ENCODE data around the gene SBF2.
"Not testable (repeated sequence)": the region's sequence is repeated elsewhere in the genome, so short reads cannot be mapped to it uniquely, and the experiment has no call there.

Gene SBF2

GRCh38 chr11:10298342-10298741, 4.3 kb upstream of the SBF2 start:
- no peak for FAIRE-seq

DNA sequence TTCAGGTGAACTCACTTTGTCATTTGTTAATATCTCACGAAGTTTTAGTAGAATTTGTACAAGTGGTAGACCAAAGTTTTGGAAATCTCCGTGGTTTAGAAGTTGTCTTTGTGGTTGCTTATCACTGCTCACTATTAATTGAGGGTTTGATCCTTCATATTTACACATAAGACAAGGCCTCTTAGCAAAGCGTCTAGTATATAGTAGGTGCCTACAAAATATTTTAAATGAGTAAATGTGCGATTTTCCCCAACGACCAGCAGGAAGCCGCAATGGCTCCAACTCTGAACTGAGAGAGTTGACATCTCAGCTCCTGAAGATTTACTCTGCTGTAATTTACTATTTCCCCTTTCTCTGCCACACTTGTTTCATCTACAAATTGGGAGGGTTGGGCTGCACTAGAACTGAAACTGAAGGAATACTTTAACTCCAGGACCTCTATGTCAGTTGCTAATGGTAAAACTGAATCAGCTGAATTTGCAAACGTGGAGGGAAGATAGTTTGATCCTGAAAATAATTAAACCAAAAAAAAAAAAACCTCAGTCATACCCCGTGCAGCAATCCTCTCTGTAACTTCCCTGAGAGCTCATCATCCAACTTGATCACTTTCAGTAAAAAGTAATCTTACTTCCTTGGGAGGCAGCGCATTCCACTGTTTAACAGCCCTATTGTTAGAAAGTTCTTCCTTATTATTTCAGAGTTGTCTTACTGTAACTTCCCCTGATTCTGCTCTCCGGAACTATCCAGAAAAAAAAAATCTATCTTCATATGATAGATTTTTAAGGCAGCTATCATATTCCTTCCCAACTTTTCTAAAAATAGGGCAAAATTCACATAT, 1.3 kb upstream of the SBF2 start:
- FAIRE-seq: no peak

DNA sequence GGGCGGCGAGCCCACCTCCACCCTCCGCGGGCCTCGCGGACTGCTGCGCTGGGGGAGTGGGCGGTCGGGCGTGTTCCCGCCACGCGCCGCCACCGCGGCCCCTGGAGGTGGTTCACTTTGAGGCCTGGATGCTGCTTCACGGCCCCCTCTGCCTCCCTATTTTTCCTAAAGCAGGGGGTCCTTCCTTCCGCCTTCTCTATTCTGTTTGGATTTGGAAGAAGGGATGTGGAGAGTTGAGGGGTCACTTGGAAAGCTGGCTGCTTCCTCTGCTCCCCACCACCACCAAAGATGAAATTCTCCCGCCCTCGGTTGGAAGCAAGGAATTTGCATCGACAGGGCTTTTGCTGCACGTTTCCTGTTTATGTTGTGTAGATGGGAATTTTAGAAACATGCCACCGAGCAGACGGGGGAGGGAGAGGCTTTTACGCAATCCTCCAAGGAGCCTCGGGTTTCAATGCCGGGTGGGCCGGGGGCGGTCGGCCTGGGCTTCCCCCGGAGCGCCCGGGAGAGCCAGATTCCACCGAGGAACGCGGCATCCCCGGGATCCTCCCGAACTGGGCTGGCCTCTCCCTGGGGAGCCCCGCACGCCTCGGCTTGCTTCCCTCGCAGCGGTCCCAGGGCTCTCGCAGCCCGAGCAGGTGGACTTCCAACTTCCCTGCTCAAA, 403 bp upstream of the SBF2 start:
- FAIRE-seq: no peak

DNA sequence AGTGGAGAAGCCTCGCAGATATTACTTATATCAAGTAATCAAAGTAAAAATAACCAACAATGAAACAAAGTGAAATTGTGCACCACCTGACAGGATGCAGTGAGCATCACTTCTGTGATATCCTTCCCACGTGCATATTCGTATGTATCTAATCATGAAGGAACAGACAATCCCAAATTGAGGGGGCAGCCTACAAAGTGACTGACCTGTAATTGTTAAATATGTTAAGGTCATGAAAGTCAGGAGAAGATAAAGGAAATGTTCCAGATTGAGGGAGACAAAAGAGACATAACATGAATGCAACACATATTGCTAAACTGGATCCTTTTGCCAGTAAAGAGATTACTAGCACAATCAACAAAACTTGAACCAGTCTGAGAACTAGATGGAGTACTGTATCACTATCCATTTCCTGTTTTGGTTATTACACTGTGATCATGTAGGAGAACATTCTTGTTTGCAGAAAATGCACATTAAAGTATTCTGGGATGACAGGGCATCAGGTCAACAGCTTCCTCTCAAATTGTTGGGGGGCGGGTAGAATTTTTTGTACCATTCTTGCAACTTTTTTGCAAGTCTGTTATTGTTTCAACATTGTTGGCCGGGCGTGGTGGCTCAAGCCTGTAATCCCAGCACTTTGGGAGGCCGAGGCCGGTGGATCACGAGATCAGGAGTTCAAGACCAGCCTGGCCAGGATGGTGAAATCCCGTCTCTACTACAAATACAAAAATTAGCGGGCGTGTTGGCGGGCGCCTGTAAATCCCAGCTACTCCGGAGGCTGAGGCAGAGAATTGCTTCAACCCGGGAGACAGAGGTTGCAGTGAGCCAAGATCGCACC, 2.0 kb downstream of the SBF2 start:
- no peak for FAIRE-seq

DNA sequence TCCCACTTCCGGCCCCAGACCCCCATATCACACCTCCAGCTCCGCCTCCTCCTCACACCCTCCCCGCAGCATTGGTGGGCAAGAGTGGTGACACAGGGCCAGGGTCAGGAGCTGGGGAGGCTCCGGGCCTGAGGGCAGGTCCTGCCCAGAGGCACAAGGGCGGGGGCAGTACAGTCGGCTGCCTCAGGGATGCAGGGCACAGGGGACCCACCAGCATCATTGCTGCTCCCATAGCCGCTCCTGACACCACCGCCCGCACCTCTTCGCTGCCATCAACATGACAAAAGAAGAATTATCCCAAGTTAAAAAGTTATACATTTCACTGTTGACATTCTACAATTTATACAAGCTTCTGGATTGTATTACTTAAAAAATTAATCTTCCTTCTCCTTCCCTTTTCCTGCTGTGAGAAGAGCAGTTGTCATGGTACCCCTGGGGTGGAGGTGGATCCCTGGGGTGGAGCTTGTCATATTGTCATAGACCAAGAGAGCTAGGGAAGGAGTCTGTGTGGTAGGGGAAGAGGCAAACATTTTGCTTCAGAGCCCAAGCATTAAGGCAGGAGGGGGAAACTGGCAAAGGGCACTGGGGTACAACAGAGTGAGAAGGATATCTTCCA, 4.1 kb downstream of the SBF2 start:
- FAIRE-seq: no peak

DNA sequence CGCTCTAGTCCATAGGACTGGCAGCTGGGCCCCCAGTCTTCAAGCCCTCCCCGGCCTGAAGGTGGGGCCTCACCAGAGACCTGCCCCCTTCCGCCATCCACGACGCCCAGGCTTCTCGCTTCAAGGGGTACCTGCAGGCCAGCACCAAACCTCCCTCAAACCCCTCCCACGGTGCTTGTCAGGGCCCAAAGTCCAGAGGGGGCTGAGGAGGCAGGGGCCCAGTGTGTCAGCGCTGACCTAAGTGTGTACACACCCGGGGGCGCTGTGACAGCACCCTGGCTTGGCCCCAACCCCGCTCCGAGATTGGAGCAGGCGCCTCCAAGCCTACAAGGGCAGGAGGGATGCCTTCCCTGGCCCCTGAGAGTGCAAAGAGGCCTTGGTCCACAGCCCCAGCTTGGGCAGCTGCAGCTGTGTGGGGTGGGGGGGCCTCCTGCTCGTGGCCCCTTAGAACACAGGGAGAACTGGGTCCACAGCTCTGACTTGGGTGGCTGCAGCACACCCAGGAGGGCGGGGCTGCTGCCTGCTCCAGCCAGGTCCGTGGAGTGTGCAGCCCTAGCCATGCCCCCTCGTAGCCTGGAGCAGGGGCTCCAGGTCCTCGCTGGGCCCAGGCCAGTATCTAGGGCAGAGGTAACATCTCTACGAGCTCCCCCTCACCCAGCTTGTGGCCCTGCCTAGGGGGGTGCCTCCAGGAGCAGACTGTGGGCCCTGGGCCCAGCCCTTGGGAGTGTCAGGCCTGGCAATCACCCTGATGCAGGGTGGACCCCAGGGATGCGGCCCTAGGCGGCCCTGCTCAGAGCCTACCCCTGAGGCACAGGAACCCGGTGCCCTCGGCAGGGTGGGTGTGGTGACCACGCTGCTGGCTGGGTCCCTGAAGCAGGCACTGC, 4.9 kb downstream of the SBF2 start:
- no peak for FAIRE-seq

GRCh38 chr11:10287766-10288715, 6.0 kb downstream of the SBF2 start:
- no peak for FAIRE-seq

- FAIRE-seq: no peak
Observed at GRCh38 chr11:10287140-10287539, 6.9 kb downstream of the SBF2 start.

- no peak for FAIRE-seq
Observed at GRCh38 chr11:10285148-10285802, 8.7 kb downstream of the SBF2 start.

DNA sequence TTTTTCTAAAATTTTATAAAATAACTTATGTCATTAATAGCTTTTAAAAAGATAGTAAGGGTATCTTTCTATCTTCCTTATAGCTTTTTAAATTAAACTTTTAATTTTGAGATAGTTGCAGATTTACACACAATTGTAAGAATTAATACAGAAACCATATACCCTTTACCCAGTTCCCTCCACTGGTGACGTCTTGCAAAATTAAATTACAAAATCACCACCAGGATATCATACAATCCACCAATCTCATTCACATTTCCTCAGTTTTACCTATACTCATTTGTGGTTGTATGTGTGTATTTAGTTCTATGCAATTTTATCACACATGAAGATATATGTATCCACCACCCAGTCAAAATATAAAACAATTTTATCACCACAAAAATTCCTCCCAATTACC, 10.0 kb downstream of the SBF2 start:
- FAIRE-seq: no peak

GRCh38 chr11:10282117-10282516, 11.9 kb downstream of the SBF2 start:
- peak; percentile 79 for FAIRE-seq

DNA sequence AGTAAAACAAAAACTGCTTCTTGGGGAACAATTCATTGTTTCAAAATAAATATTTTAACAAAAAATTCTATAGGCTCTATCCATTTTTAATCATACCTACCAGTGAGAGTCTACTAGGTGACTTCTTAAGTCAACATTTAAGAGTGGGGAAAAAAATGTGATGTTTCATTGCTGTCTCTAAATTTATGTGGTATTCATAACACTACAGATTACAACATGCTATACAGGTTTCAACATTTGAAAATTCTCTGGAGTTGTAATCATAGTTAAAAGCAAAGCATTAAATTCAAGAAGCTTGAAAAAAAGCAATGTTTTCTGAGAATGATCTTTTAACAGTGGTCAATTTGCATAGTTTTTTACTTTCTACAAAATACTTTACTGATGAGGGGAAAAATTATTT, 18.3 kb downstream of the SBF2 start:
- FAIRE-seq: no peak

DNA sequence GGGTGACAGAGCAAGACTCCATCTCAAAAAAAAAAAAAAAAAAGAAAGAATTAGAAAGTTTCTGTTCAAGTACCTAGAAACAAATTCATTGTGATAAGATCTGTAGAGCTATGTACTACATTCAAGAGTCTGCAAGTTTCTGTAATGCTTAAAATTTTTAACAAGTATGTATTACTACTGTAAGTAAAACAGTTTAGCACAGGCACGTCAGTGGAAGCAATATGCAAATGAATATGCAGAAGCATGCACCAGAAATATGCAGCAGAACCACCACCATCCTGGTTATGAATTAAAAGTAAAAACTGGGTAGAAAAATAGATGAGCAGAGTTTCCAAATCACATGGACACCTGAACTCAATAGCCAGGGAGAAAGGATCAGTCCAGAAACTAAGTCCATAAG, 19.3 kb downstream of the SBF2 start:
- no peak for FAIRE-seq

DNA sequence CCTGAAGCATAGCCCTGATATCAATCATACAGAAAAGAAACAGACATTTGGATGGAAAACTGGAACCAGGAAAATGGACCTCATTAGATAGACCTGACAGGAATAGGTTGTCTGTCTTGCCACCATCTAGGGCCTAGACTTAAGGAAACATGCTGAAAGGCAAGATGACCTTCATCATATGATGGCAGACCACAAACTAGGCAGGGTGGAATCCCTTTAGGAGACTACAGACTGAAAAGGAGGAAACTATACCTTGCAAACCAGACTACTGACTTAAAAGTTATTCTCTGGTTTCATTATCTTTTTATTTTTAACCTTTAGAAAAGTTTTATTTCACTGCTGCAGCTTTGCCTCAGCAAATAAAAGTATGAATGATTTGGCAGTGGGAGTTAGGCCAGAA, 20.3 kb downstream of the SBF2 start:
- FAIRE-seq: no peak

DNA sequence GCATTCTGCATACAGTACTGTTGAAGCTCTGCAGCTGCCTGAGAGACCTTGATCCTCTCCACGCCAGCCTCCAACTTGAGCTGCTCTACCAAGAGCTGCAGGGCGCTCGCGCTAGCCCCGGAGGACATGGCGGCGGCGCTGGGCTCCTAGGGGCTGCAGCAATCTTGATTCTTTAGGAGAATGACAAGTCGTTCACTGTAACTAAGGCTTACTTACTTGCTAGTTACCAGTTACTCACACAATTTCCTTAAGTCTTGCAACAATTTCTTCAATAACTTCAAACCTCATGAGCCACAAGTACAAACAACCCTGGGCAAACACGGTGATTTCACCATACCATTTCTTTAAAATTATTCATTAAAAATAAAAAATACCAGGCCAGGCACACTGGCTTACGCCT, 21.9 kb downstream of the SBF2 start:
- FAIRE-seq: no peak

DNA sequence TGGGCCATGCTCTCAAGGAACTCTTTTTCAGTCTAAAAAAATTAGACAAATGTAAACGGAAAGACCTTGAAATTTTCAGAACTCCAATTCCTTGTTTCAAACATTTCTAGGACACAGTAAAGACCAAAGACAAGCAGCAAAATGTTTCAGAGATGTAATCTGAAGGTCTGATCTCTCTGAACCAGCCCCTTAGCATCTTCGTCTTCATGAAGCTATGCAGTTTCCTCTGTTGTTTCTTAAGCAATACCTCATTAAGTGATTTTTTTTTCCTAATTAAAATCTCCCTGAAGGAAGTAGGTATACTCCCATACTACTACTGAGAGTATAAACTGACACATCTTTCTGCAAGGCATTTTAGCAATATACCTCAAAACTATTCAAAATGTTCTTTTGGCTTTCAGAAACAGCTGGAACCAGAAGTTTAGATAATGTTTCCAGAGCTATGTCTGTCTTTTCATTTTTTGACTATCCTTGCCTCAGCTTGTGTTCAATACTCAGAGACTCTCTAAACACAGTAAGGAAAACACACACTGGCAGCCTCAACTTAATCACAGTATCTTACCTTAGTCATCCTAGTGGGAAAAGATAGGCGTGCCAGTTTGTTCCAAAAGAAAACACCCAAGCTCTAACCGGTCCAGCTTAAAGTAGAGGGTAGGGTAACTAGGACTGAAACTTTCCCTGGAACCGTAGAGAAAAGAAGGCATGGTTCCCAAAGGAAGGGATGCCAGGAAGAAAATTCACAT, 25.1 kb downstream of the SBF2 start:
- no peak for FAIRE-seq

DNA sequence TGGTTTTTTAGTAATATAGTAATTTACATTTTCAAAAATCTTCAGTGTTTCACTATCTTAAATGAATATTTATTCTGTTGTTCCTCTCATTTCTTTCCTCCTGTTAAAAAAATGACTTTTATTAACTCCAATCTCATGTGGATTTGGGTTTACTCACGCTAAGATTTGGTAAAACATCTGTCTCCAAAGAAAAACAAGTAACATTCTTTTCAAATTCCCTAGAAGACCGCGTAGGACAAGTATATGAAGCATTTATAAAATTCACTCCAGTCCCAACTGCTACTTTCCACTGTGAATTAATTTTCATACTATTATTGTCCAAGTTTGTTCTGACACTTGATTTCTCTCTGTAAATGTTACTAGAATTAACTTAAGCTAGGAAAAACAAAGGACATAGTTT, 26.2 kb downstream of the SBF2 start:
- no peak for FAIRE-seq

DNA sequence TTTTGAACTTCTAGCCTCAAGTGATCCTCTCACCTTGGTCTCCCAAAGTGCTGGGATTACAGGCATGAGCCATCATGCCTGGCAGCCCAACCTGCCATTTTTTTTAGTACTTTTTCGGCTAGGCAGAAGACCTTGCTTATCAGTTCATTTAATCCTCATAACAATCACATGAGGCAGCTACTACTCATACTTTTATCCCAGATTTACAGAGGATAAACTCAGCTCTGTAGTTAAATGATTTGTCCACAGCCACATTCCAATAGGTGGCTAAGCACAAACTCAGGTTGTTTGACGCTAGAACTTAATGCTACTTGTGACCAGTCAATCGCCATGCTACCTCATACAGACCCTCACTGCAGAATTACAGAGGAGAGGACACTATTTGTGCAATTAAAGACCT, 28.1 kb downstream of the SBF2 start:
- no peak for FAIRE-seq

- not testable (repeated sequence) for FAIRE-seq
Observed at GRCh38 chr11:10264716-10265115, 29.3 kb downstream of the SBF2 start.

GRCh38 chr11:10263929-10264328, 30.1 kb downstream of the SBF2 start:
- FAIRE-seq: no peak
